SK-N-SH treated with all-trans-retinoic acid at 6 μM for 48 hours (cell line): ENCODE measurements around the gene ARHGEF1.

Source experiments
- ATAC-seq: fragments of 200-7000 bp; cut with Tn5 transposase; 3 replicates; pipeline ENCODE4 v1.9.1; 2020; ENCODE audit warnings: mild to moderate bottlenecking, moderate library complexity
- ARNTL ChIP-seq: fragments of 450-650 bp; formaldehyde crosslinking; IDR thresholded peaks from 2 replicates; pipeline ENCODE4 v1.5.0; 2020; ENCODE audit warnings: low read depth, mild to moderate bottlenecking, moderate library complexity, borderline replicate concordance
- CREB5 ChIP-seq: fragments of 250-450 bp; sonication (Bioruptor Pico); IDR thresholded peaks from 2 replicates; pipeline ENCODE4 v1.5.1; 2020; ENCODE audit warnings: low read depth, mild to moderate bottlenecking, moderate library complexity
- CSDC2 ChIP-seq: fragments of 250-450 bp; sonication (Bioruptor Pico); IDR thresholded peaks from 2 replicates; pipeline ENCODE4 v1.5.0; 2020; ENCODE audit warnings: mild to moderate bottlenecking, moderate library complexity
- ESRRG ChIP-seq: fragments of 250-450 bp; sonication (Bioruptor Pico); IDR thresholded peaks from 2 replicates; pipeline ENCODE4 v1.6.1; 2021; ENCODE audit warnings: mild to moderate bottlenecking
- ISL1 ChIP-seq: fragments of 250-450 bp; sonication (Bioruptor Pico); IDR thresholded peaks from 2 replicates; pipeline ENCODE4 v2.1.2; 2022; ENCODE audit warnings: mild to moderate bottlenecking, moderate library complexity
- RARB ChIP-seq: fragments of 250-450 bp; sonication (Bioruptor Pico); IDR thresholded peaks from 2 replicates; pipeline ENCODE4 v1.8.0; 2021; ENCODE audit warnings: mild to moderate bottlenecking, moderate library complexity
- SNAI2 ChIP-seq: fragments of 250-450 bp; sonication (Bioruptor Pico); IDR thresholded peaks from 2 replicates; pipeline ENCODE4 v1.5.0; 2020; ENCODE audit warnings: mild to moderate bottlenecking, moderate library complexity
- TOX ChIP-seq: fragments of 250-450 bp; sonication (Bioruptor Pico); IDR thresholded peaks from 2 replicates; pipeline ENCODE4 v1.8.0; 2021; ENCODE audit warnings: mild to moderate bottlenecking, moderate library complexity, borderline replicate concordance
- ZC3H10 ChIP-seq: fragments of 250-450 bp; sonication (Bioruptor Pico); IDR thresholded peaks from 2 replicates; pipeline ENCODE4 v1.5.1; 2021; ENCODE audit warnings: mild to moderate bottlenecking, moderate library complexity
- ZFP30 ChIP-seq: fragments of 450-650 bp; formaldehyde crosslinking; IDR thresholded peaks from 2 replicates; pipeline ENCODE4 v1.5.0; 2022; ENCODE audit warnings: mild to moderate bottlenecking, moderate library complexity
- ZNF565 ChIP-seq: fragments of 450-650 bp; formaldehyde crosslinking; conservative IDR thresholded peaks from 2 replicates; pipeline ENCODE4 v1.5.0; 2020; ENCODE audit warnings: low read depth, mild to moderate bottlenecking, moderate library complexity
- ZNF8 ChIP-seq: fragments of 450-650 bp; formaldehyde crosslinking; IDR thresholded peaks from 2 replicates; pipeline ENCODE4 v1.5.0; 2020; ENCODE audit warnings: mild to moderate bottlenecking, moderate library complexity
- TF ChIP-seq, protein P1 (sequence below): fragments of 250-450 bp; sonication (Bioruptor Pico); IDR thresholded peaks from 2 replicates; pipeline ENCODE4 v1.5.0; 2020; ENCODE audit warnings: mild to moderate bottlenecking, moderate library complexity
- TF ChIP-seq, protein P2 (sequence below): fragments of 250-450 bp; sonication (Bioruptor Pico); IDR thresholded peaks from 2 replicates; pipeline ENCODE4 v1.8.0; 2021; ENCODE audit warnings: low read depth, mild to moderate bottlenecking, moderate library complexity, borderline replicate concordance

ARHGEF1 gene

DNA sequence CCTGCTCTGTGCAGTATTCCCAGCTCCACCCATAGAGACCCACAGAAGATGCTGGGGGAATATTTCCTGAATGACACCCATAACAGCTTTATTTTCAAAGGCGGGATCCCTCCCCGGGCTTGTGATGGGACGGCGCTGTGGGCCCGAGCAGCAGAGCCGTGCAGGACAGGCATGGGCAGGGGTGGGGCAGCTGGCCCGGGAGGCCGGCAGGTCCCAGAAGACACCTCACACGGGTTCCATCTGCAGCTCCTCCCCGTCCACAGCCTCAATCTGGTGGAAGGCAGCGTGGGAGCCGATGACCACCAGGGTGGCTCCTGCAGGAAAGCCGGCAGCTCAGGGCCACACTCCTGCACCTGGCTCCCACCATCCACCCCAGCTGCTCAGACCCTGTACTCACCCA is 73.6 kb downstream of the ARHGEF1 start:
- TF ChIP-seq ARNTL (no peak), RARB (no peak), CSDC2 (CRISPR knock-in tag) (no peak), ZC3H10 (no peak), SNAI2 (CRISPR knock-in tag) (no peak), ZNF8 (CRISPR knock-in tag) (no peak), TOX (CRISPR knock-in tag) (no peak), CREB5 (CRISPR knock-in tag) (no peak), ISL1 (no peak), ESRRG (CRISPR knock-in tag) (no peak), ZFP30 (no peak), ZNF565 (no peak)
- TF ChIP-seq, protein P1, sequence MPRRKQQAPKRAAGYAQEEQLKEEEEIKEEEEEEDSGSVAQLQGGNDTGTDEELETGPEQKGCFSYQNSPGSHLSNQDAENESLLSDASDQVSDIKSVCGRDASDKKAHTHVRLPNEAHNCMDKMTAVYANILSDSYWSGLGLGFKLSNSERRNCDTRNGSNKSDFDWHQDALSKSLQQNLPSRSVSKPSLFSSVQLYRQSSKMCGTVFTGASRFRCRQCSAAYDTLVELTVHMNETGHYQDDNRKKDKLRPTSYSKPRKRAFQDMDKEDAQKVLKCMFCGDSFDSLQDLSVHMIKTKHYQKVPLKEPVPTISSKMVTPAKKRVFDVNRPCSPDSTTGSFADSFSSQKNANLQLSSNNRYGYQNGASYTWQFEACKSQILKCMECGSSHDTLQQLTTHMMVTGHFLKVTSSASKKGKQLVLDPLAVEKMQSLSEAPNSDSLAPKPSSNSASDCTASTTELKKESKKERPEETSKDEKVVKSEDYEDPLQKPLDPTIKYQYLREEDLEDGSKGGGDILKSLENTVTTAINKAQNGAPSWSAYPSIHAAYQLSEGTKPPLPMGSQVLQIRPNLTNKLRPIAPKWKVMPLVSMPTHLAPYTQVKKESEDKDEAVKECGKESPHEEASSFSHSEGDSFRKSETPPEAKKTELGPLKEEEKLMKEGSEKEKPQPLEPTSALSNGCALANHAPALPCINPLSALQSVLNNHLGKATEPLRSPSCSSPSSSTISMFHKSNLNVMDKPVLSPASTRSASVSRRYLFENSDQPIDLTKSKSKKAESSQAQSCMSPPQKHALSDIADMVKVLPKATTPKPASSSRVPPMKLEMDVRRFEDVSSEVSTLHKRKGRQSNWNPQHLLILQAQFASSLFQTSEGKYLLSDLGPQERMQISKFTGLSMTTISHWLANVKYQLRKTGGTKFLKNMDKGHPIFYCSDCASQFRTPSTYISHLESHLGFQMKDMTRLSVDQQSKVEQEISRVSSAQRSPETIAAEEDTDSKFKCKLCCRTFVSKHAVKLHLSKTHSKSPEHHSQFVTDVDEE (CRISPR knock-in tag): no peak
- TF ChIP-seq, protein P2, sequence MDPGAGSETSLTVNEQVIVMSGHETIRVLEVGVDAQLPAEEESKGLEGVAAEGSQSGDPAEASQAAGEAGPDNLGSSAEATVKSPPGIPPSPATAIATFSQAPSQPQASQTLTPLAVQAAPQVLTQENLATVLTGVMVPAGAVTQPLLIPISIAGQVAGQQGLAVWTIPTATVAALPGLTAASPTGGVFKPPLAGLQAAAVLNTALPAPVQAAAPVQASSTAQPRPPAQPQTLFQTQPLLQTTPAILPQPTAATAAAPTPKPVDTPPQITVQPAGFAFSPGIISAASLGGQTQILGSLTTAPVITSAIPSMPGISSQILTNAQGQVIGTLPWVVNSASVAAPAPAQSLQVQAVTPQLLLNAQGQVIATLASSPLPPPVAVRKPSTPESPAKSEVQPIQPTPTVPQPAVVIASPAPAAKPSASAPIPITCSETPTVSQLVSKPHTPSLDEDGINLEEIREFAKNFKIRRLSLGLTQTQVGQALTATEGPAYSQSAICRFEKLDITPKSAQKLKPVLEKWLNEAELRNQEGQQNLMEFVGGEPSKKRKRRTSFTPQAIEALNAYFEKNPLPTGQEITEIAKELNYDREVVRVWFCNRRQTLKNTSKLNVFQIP (CRISPR knock-in tag): no peak
- ATAC-seq: no peak
